GM12801 (cell line): Measurements from ENCODE around the gene EFTUD2.

Source experiments
- TF ChIP-seq, protein P1 (sequence below): IDR thresholded peaks from one replicate; pipeline ENCODE4 v1.5.1; 2011; ENCODE audit warnings: control low read depth; ENCODE audit not compliant: insufficient read length; ENCODE audit errors: extremely low read depth

Gene EFTUD2

DNA sequence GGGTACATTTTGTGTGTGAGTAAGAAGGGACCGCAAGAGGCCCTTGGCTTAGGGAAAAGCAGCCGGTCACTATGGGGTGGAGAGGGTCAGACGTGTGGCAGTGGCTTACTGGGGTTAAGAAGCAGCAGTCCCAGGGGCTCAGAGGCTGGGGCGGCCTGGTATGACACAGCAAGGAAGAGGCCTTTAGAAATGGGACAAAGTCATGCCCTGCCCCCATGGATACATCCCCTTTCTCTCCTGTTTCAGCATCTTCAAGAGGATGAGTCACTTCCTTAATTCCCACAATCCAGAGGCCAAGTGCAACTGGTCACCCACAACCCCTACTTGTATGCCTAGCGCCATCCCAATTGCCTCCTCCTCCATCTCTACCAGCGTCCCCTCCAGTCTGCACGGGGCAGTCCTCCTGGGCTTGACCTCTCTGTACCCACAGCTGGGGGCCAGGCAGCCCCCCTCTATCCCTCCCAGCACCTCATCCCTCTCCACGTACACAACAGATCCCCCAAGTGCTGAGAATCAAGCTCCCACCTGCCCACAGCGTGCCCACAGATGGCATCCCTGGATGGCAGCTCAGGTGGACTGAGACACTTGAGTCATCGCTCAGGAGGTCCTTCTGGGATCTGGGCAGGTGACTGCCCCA lies 6.9 kb upstream of the EFTUD2 start:
- TF ChIP-seq, protein P1, sequence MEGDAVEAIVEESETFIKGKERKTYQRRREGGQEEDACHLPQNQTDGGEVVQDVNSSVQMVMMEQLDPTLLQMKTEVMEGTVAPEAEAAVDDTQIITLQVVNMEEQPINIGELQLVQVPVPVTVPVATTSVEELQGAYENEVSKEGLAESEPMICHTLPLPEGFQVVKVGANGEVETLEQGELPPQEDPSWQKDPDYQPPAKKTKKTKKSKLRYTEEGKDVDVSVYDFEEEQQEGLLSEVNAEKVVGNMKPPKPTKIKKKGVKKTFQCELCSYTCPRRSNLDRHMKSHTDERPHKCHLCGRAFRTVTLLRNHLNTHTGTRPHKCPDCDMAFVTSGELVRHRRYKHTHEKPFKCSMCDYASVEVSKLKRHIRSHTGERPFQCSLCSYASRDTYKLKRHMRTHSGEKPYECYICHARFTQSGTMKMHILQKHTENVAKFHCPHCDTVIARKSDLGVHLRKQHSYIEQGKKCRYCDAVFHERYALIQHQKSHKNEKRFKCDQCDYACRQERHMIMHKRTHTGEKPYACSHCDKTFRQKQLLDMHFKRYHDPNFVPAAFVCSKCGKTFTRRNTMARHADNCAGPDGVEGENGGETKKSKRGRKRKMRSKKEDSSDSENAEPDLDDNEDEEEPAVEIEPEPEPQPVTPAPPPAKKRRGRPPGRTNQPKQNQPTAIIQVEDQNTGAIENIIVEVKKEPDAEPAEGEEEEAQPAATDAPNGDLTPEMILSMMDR: no peak

DNA sequence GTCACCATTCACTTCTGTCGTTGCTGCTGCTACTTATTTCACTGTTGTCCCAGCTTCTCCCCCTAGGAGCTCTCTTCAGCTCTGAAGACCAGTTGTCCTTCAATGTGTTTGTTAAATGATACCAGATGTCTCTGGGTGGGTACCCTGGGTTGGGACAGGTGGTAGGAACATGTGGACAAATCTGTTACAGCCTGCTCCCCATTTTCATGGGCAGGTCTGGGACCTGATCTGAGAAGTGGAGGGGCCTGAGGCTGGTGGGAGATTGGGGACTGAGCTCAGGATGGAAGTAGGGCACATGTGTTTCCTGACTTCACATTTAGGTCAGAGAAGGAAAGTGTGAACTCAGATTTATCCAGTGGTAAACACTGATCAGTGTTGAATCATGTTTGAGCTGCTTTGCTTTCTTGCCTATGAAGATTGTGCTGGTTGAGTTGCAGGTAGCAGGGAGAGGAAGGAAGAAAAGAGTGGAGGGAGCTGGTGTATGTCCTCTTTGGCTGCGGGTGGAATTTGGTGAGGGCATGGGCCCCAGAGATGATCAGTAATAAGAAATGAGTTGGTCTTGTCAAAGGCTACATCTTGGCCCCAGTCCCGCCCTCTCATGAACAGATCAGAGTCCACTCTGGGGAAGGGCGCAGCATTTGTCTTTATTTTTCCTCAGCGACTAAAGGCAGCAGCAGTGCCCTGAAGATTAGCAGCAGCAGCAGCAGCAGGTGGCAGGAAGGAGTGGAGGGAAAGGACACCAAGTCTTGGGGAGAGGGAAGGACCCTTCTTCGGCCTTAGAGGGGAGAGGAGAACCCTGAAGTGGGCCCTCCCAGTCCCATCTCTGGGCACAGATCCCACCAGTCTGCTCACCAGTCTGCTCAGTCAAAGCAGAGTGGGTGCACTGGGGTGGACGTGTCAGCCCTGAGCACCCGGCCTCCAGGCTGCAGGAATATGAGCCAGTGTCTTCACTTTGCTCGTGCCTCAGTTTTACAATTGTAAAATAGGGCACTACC lies 6.1 kb upstream of the EFTUD2 start:
- TF ChIP-seq, protein P1: no peak

DNA sequence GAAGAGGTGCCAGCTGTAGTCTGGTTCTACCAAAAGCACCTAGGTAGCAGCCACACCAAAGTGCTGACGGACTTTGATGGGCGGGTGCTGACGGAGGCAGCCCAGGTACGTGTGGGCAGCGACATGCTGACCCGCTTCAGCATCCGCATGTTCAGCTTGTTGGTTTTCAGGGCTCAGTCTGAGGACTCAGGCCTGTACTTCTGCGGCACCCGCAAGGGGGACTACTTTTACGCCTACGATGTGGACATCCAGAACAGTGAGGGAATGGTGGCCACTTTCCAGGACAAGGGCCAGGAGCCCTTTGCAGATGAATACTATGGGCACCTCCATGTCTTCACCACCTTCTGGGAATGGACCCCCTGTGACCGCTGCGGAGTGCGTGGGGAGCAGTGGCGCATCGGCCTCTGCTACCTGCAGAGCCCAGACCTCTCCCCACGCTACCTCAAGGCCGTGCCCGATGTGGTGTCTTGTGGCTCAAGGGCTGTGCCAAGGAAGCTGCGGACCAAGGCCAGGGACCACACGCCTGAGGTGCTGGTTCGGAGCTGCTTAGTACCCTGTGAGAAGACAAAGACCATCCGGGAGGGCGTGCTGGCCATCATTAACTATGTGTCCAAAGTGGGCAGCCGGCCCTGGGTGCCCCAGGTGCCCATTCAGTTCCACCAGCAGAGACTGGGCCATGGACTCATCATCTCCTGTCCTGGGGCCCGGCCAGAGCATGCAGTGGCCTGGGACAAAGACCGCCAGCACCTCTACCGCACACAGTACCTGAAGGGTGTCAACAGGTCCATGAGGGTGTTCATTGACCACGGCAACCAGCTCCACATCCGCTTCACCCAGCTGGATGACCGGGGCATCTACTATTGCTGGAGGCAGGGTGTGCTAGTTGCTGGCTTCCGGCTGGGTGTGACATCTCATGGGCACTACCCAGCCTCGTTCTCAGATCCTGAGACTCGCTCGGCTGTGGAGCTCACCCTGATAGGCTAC lies 5.0 kb upstream of the EFTUD2 start:
- TF ChIP-seq, protein P1: no peak

DNA sequence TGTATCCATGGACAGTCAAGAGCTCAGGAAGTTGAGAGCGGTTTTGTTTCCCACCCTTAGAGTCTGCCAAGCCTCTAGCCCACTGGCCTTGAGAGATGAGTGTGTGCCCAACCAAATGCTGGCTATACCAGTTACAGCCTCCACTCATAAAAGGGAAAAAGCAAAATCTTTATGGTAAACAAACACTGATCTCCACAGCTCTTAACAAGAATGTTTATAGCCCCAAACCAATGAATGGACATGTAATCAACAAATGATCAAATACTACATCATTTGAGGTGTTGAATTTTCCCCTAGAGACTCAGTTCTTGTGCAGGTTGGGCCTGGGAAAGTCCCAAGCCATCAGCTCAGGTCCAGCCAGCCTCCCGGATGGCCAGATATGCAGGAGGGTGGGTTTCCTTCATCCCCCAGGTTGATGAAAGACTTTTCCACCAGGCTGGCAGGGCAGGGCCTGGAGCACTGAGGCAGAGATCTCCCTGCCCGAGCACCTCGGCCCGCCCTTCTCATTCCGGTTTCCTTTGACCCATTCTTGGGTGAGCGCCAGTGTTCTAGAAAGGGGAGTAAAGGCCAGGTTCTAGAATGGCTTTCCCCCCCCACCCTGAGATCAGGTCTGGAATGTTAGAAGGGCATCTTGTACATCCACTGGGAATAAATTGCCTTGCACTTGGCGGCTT lies 3.9 kb upstream of the EFTUD2 start:
- TF ChIP-seq, protein P1: no peak

DNA sequence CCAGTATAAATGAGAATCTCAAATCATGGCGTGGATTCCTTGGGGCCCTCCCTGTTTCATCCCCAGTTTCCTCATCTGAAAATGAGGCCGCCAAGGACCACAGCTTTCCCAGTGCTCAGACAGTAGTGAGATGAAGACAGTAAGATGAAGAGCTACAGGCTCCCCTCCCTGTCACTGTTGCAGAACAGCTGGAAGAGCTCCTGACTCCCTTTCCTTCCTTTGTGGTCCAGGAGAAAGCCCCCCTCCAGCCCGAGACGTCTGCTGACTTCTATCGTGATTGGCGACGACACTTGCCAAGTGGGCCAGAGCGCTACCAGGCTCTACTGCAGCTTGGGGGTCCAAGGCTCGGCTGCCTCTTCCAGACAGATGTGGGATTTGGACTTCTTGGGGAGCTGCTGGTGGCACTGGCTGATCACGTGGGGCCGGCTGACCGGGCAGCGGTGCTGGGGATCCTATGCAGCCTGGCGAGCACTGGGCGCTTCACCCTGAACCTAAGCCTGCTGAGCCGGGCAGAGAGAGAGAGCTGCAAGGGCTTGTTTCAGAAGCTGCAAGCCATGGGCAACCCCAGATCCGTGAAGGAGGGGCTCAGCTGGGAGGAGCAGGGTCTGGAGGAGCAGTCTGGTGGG lies 3.0 kb upstream of the EFTUD2 start:
- TF ChIP-seq, protein P1: no peak

DNA sequence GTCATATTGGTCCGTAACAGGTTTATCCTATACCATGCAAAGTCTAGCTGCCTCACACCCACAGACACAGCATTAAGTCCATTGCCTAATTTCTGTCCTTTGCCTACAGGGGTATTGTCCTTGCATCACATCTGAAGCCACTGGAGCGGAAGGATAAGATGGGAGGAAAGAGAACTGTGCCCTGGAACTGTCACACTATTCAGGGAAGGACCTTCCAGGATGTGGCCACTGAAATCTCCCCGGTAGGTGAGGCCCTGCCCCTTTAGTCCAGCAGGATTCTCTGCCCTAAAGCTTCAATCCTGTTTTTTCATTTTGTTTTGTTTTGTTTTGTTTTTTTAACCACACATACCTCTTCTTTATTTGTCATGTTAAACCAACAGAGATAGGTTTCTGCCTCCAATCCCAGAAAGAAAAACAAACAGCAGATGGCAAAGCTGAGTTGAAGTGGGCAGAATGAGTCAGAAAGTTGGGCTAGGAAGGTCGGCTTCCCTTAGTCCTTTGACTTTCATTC lies 2.2 kb upstream of the EFTUD2 start:
- TF ChIP-seq, protein P1: no peak
